GM12878 (cell line): ENCODE measurements around the gene ATP6V1C2.

Experiments used
- CREB1 ChIP-seq: IDR thresholded peaks from 2 replicates; pipeline ENCODE4 v1.6.1; 2012; ENCODE audit warnings: low read depth, mild to moderate bottlenecking, inconsistent platforms
- CTCF ChIP-seq, 3 experiments: IDR thresholded peaks in 2 of 3; conservative IDR thresholded peaks in 1 of 3; 2 replicates each; pipeline ENCODE4 v1.5.1; 2011; ENCODE audit warnings: low read depth in 3 of 3, low read length in 3 of 3, mild to moderate bottlenecking in 3 of 3, control low read depth in 2 of 3, moderate library complexity in 2 of 3, inconsistent platforms in 1 of 3, mixed read lengths in 1 of 3; ENCODE audit not compliant: control insufficient read depth in 2 of 3, insufficient read depth in 1 of 3; ENCODE audit errors: extremely low read depth in 1 of 3
- EED ChIP-seq: sonication (generic); IDR thresholded peaks from 2 replicates; pipeline ENCODE4 v1.6.1; 2016; ENCODE audit warnings: antibody characterized with exemption, low read depth
- EP300 ChIP-seq, 2 experiments: fragments of 150-350 bp in 1 of 2; IDR thresholded peaks; 2 replicates each; pipeline ENCODE4 v1.6.1; 2011 to 2012; ENCODE audit warnings: low read depth in 2 of 2, low read length in 2 of 2, borderline replicate concordance in 1 of 2, improper control_type of control experiment in 1 of 2, inconsistent platforms in 1 of 2; ENCODE audit not compliant: control insufficient read depth in 1 of 2
- EZH2 ChIP-seq: IDR thresholded peaks from 2 replicates; pipeline ENCODE4 v1.6.1; 2012; ENCODE audit warnings: low read depth, mild to moderate bottlenecking, control low read depth, inconsistent platforms, low read length, borderline replicate concordance; ENCODE audit not compliant: control insufficient read depth
- POLR2A ChIP-seq: IDR thresholded peaks from 2 replicates; pipeline ENCODE4 v1.6.1; 2011; ENCODE audit warnings: low read depth, mild to moderate bottlenecking, low read length
- POLR2AphosphoS5 ChIP-seq: IDR thresholded peaks from 2 replicates; pipeline ENCODE4 v1.6.1; 2011; ENCODE audit warnings: mild to moderate bottlenecking, low read length, inconsistent platforms
- SIN3A ChIP-seq: IDR thresholded peaks from 2 replicates; pipeline ENCODE4 v1.6.1; 2012; ENCODE audit warnings: low read depth, low read length, improper control_type of control experiment
- STAT3 ChIP-seq: IDR thresholded peaks from 2 replicates; pipeline ENCODE4 v1.6.1; 2011; ENCODE audit warnings: low read depth, low read length, improper control_type of control experiment
- ZNF384 ChIP-seq: IDR thresholded peaks from 2 replicates; pipeline ENCODE4 v1.6.1; 2012; ENCODE audit warnings: low read depth, mild to moderate bottlenecking, low read length, improper control_type of control experiment, borderline replicate concordance
- TF ChIP-seq, protein P1 (sequence below): IDR thresholded peaks from 2 replicates; pipeline ENCODE4 v1.6.1; 2012; ENCODE audit warnings: mild to moderate bottlenecking, low read depth, low read length
- TF ChIP-seq, protein P2 (sequence below): IDR thresholded peaks from 2 replicates; pipeline ENCODE4 v1.6.1; 2012; ENCODE audit warnings: low read length, inconsistent platforms

DNA sequence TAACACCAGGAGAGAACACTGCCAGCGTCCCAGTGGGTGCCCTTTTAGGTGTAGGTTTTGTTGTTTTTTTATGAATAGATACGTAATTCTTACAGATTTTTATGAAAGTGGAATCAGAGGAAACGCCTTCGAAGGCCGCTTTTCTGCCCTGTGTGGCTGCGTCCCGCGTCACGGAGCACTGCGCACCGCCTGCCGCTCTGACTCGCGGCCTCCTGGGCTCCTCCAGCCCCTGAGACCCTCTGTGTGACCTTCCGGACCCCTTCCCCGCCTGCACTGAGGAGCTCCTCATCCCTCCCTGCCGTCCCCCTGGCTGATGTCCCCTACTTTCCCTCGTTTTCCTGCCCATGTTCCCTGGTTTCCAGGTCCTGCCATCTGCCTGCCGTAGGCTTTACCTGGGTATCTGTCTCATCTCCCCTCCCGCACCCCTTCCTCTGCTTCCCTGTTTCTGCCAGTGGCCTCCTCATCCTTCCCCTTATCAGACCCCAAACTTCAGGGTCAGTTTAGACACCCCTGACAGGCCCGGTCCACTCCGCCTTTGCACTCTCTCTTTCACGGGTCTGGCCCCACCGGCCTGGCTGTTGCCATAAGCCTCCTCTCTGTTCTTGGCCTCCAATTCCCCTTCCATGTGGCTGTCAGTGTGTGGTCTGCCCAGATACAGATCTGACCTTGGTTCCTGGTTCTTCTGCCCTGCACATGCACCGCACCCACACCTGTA is 58.5 kb downstream of the ATP6V1C2 start:
- TF ChIP-seq POLR2A (peak; percentile 58), EP300 (IDR thresholded peaks at IDR 0.05; ENCODE audit: borderline replicate concordance in 1 of 2, control insufficient read depth in 1 of 2, low read depth in 2 of 2, low read length in 2 of 2) (no peak), POLR2AphosphoS5 (no peak), CTCF (IDR thresholded peaks at IDR 0.05 in 2 of 3, conservative IDR thresholded peaks at IDR 0.05 in 1 of 3; ENCODE audit: control insufficient read depth in 2 of 3, extremely low read depth in 1 of 3, insufficient read depth in 1 of 3, low read depth in 3 of 3, low read length in 3 of 3) (no peak), SIN3A (no peak), EED (no peak), STAT3 (no peak), EZH2 (no peak), CREB1 (no peak), ZNF384 (no peak)
- TF ChIP-seq, protein P1, sequence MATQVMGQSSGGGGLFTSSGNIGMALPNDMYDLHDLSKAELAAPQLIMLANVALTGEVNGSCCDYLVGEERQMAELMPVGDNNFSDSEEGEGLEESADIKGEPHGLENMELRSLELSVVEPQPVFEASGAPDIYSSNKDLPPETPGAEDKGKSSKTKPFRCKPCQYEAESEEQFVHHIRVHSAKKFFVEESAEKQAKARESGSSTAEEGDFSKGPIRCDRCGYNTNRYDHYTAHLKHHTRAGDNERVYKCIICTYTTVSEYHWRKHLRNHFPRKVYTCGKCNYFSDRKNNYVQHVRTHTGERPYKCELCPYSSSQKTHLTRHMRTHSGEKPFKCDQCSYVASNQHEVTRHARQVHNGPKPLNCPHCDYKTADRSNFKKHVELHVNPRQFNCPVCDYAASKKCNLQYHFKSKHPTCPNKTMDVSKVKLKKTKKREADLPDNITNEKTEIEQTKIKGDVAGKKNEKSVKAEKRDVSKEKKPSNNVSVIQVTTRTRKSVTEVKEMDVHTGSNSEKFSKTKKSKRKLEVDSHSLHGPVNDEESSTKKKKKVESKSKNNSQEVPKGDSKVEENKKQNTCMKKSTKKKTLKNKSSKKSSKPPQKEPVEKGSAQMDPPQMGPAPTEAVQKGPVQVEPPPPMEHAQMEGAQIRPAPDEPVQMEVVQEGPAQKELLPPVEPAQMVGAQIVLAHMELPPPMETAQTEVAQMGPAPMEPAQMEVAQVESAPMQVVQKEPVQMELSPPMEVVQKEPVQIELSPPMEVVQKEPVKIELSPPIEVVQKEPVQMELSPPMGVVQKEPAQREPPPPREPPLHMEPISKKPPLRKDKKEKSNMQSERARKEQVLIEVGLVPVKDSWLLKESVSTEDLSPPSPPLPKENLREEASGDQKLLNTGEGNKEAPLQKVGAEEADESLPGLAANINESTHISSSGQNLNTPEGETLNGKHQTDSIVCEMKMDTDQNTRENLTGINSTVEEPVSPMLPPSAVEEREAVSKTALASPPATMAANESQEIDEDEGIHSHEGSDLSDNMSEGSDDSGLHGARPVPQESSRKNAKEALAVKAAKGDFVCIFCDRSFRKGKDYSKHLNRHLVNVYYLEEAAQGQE, result no peak
- TF ChIP-seq, protein P2, sequence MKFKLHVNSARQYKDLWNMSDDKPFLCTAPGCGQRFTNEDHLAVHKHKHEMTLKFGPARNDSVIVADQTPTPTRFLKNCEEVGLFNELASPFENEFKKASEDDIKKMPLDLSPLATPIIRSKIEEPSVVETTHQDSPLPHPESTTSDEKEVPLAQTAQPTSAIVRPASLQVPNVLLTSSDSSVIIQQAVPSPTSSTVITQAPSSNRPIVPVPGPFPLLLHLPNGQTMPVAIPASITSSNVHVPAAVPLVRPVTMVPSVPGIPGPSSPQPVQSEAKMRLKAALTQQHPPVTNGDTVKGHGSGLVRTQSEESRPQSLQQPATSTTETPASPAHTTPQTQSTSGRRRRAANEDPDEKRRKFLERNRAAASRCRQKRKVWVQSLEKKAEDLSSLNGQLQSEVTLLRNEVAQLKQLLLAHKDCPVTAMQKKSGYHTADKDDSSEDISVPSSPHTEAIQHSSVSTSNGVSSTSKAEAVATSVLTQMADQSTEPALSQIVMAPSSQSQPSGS, result no peak
